ENCODE results near the gene CRABP2. TPM values are rescaled to one million over a fixed set of nuclear protein-coding genes. Genes with fewer than 3 reads are reported as not detected.

Gene CRABP2
- total and polyA plus RNA-seq, 2 experiments from 2014 or later, result 45.9 to 137 TPM

GRCh38 chr1:156696755-156697154, 8.6 kb downstream of the CRABP2 start:
- H3K9me3 Mint-ChIP-seq, result no peaks in the 10 kb centered on the region; the same call in 1 of the 3 replicates
- Histone ChIP-seq H3K9me2 (ENCODE audit: insufficient read depth) (no peaks in the 10 kb centered on the region), H3K4me3 (no peak overlapping the region), H3K4me2 (no peak overlapping the region), H3K79me2 (replicated peaks; ENCODE audit: insufficient read depth) (no peaks in the 10 kb centered on the region), H3K36me3 (ENCODE audit: insufficient read depth) (no peaks in the 10 kb centered on the region; the same call in 1 of the 2 replicates), H3K27me3 (ENCODE audit: insufficient read depth) (peaks cover 4% of the 10 kb centered on the region), H3K4me1 (ENCODE audit: insufficient read depth) (peaks cover 28% of the 10 kb centered on the region), H3F3A (replicated peaks; ENCODE audit: low read depth) (peaks cover 25% of the 10 kb centered on the region), H4K20me1 (replicated peaks; ENCODE audit: insufficient read depth) (no peaks in the 10 kb centered on the region; the same call in 1 of the 2 replicates), H2AFZ (no peak overlapping the region), H3K27ac (ENCODE audit: low read depth) (no peak overlapping the region)
- H3K36me3 Mint-ChIP-seq (ENCODE audit: low read depth), result peaks cover 42% of the 10 kb centered on the region
- H3K4me3 Mint-ChIP-seq, result no peak overlapping the region; the same call in 2 of the 3 replicates
- H3K4me1 Mint-ChIP-seq, result peaks cover 41% of the 10 kb centered on the region
- DNase-seq (ENCODE audit: low spot score), result no peak
- H3K27me3 Mint-ChIP-seq (ENCODE audit: insufficient read depth, low read depth, poor library complexity), result peaks cover 18% of the 10 kb centered on the region
- no peak overlapping the region for H3K27ac Mint-ChIP-seq
- no peak for ATAC-seq
- TF ChIP-seq, protein P1, sequence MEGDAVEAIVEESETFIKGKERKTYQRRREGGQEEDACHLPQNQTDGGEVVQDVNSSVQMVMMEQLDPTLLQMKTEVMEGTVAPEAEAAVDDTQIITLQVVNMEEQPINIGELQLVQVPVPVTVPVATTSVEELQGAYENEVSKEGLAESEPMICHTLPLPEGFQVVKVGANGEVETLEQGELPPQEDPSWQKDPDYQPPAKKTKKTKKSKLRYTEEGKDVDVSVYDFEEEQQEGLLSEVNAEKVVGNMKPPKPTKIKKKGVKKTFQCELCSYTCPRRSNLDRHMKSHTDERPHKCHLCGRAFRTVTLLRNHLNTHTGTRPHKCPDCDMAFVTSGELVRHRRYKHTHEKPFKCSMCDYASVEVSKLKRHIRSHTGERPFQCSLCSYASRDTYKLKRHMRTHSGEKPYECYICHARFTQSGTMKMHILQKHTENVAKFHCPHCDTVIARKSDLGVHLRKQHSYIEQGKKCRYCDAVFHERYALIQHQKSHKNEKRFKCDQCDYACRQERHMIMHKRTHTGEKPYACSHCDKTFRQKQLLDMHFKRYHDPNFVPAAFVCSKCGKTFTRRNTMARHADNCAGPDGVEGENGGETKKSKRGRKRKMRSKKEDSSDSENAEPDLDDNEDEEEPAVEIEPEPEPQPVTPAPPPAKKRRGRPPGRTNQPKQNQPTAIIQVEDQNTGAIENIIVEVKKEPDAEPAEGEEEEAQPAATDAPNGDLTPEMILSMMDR (conservative IDR thresholded peaks at IDR 0.05; ENCODE audit: low read depth in 2 of 2), result no peak
- TF ChIP-seq POLR2AphosphoS5 (IDR thresholded peaks at IDR 0.05; ENCODE audit: low read depth) (no peak), JUNB (IDR thresholded peaks at IDR 0.05; ENCODE audit: unreplicated experiment) (no peak), STAT1 (IDR thresholded peaks at IDR 0.05; ENCODE audit: unreplicated experiment) (no peak), ZNF462 (CRISPR knock-in tag; IDR thresholded peaks at IDR 0.05) (no peak), CREB1 (CRISPR knock-in tag; IDR thresholded peaks at IDR 0.05; ENCODE audit: low read depth) (no peak), NANOG (IDR thresholded peaks at IDR 0.05; ENCODE audit: borderline replicate concordance) (no peak), EZH2phosphoT487 (IDR thresholded peaks at IDR 0.05; ENCODE audit: unreplicated experiment) (no peak)
- TF ChIP-seq, protein P2, sequence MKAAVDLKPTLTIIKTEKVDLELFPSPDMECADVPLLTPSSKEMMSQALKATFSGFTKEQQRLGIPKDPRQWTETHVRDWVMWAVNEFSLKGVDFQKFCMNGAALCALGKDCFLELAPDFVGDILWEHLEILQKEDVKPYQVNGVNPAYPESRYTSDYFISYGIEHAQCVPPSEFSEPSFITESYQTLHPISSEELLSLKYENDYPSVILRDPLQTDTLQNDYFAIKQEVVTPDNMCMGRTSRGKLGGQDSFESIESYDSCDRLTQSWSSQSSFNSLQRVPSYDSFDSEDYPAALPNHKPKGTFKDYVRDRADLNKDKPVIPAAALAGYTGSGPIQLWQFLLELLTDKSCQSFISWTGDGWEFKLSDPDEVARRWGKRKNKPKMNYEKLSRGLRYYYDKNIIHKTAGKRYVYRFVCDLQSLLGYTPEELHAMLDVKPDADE (IDR thresholded peaks at IDR 0.05), result no peak
